Endothelial cell of umbilical vein (primary cell): Measurements from ENCODE around the gene TCF7L2. TPM values are rescaled to one million over a fixed set of nuclear protein-coding genes. Genes with fewer than 3 reads are reported as not detected.
A peak's percentile ranks its signal among the peaks of the same experiment; 100 is the strongest.

Experiments
- BruUV-seq: library from RNA; stranded (reverse); fragments of 400-500 nt; replicated peaks from 2 replicates; lab custom pipeline; 2021; lab: Mats Ljungman, UMichigan
- CTCF ChIA-PET: fragments of 300-600, 350-600 bp; sonication (Branson Sonifier 250); formaldehyde crosslinking; loops from one replicate; lab custom pipeline; 2021; ENCODE audit warnings: antibody characterized with exemption, inconsistent platforms; lab: Charles Lee
- POLR2A ChIA-PET: fragments of 300-600, 350-600 bp; sonication (Branson Sonifier 250); formaldehyde crosslinking; loops from one replicate; lab custom pipeline; 2021; ENCODE audit warnings: antibody characterized with exemption, inconsistent platforms; lab: Charles Lee
- DNase-seq: peaks from one replicate; pipeline ENCODE4 v3.0.0-alpha.2; 2011; ENCODE audit warnings: low read depth, low spot score
- FAIRE-seq: peaks from 2 replicates; lab custom pipeline; 2011; peaks lifted over from hg19 to GRCh38; lab: Jason Lieb, UNC
- H2AFZ ChIP-seq: 2 replicates; pipeline ENCODE4 v1.6.0; 2012; ENCODE audit warnings: low read depth, low read length, control low read depth, inconsistent platforms
- H3K27ac ChIP-seq: 2 replicates; pipeline ENCODE4 v1.5.1; 2011; ENCODE audit warnings: low read depth, mild to moderate bottlenecking, control low read depth, low read length, moderate library complexity; ENCODE audit not compliant: insufficient read depth
- H3K27me3 ChIP-seq, 2 experiments: 2 replicates each; pipeline versions ENCODE4 v1.6.0 to v1.6.1; 2011; ENCODE audit warnings: low read length in 2 of 2, mixed read lengths in 1 of 2; ENCODE audit not compliant: control insufficient read depth in 2 of 2, insufficient read depth in 2 of 2
- H3K36me3 ChIP-seq, 2 experiments: 2 replicates in 1 of 2; 3 replicates in 1 of 2; pipeline ENCODE4 v1.5.1; 2011; ENCODE audit warnings: low read length in 2 of 2, mild to moderate bottlenecking in 1 of 2, moderate library complexity in 1 of 2; ENCODE audit not compliant: control insufficient read depth in 2 of 2, insufficient read depth in 2 of 2; ENCODE audit errors: extremely low read depth in 1 of 2
- H3K4me1 ChIP-seq: 3 replicates; pipeline ENCODE4 v1.5.1; 2011; ENCODE audit warnings: mild to moderate bottlenecking, low read length; ENCODE audit not compliant: control insufficient read depth, insufficient read depth; ENCODE audit errors: extremely low read depth
- H3K4me2 ChIP-seq: 2 replicates; pipeline ENCODE4 v1.6.1; 2011; ENCODE audit warnings: low read length, control low read depth, mixed read lengths; ENCODE audit not compliant: insufficient read depth
- H3K4me3 ChIP-seq, 3 experiments: fragments of 200-600 bp in 1 of 3; sonication (generic), shearing (Covaris generic) in 1 of 3; replicated peaks in 1 of 3; 2 replicates each; pipeline ENCODE4 v1.5.1; 2011 to 2016; ENCODE audit warnings: control low read depth in 3 of 3, low read length in 3 of 3, mild to moderate bottlenecking in 2 of 3, inconsistent platforms in 1 of 3, low read depth in 1 of 3, moderate library complexity in 1 of 3; ENCODE audit not compliant: insufficient read depth in 1 of 3
- H3K79me2 ChIP-seq: 2 replicates; pipeline ENCODE4 v1.6.0; 2012; ENCODE audit warnings: low read length, inconsistent platforms; ENCODE audit not compliant: control insufficient read depth, insufficient read depth
- H3K9ac ChIP-seq: replicated peaks from 2 replicates; pipeline ENCODE3; 2011; ENCODE audit warnings: low read length, control low read depth; ENCODE audit not compliant: insufficient read depth; ENCODE audit errors: extremely low read depth
- H3K9me1 ChIP-seq: replicated peaks from 3 replicates; pipeline ENCODE4 v1.6.0; 2011; ENCODE audit warnings: mild to moderate bottlenecking, low read length; ENCODE audit not compliant: control insufficient read depth, insufficient read depth; ENCODE audit errors: extremely low read depth
- H3K9me3 ChIP-seq: replicated peaks from 2 replicates; pipeline ENCODE4 v1.5.1; 2012; ENCODE audit warnings: low read length, inconsistent platforms; ENCODE audit not compliant: control insufficient read depth, insufficient read depth
- H4K20me1 ChIP-seq: replicated peaks from 2 replicates; pipeline ENCODE3; 2011; ENCODE audit warnings: mild to moderate bottlenecking, low read length; ENCODE audit not compliant: control insufficient read depth, insufficient read depth; ENCODE audit errors: extremely low read depth
- EZH2 ChIP-seq: IDR thresholded peaks from 2 replicates; pipeline ENCODE4 v1.6.1; 2012; ENCODE audit warnings: borderline replicate concordance, low read depth, mild to moderate bottlenecking, moderate library complexity, low read length, inconsistent platforms; ENCODE audit not compliant: severe bottlenecking
- MYC ChIP-seq: IDR thresholded peaks from one replicate; pipeline ENCODE4 v1.6.1; 2011; ENCODE audit warnings: mild to moderate bottlenecking, low read depth, low read length
- POLR2A ChIP-seq: IDR thresholded peaks from 2 replicates; pipeline ENCODE4 v1.6.1; 2012; ENCODE audit warnings: low read depth, mild to moderate bottlenecking, control low read depth, low read length
- POLR2AphosphoS5 ChIP-seq: IDR thresholded peaks from 2 replicates; pipeline ENCODE4 v1.6.1; 2012; ENCODE audit warnings: low read depth, mild to moderate bottlenecking, control low read depth, low read length, moderate library complexity; ENCODE audit not compliant: insufficient read depth
- dilution Hi-C: fragments of 300-500 bp; cut with MboI; formaldehyde crosslinking; loops from one replicate; pipeline ENCODE4 v1.15.0; 2019; ENCODE audit warnings: low sequenced_read_pairs; ENCODE audit not compliant: extremely low pct_ligation_motif_present
- intact Hi-C: fragments of 100-400 bp; cut with micrococcal nuclease; formaldehyde crosslinking; loops from one replicate; pipeline ENCODE4 v1.10.0; 2022
- polyA plus RNA-seq, 4 experiments: library from polyadenylated mRNA; depleted of rRNA in 3 of 4; stranded (reverse) in 3 of 4; unstranded in 1 of 4; fragments of >200 nt; gene quantifications; 2 replicates each; pipeline versions ENCODE4 v1.2.1 to v1.2.3, GENCODE V29; 2011 to 2012; ENCODE audit warnings: missing spikeins in 1 of 4
- total RNA-seq: library from RNA; stranded (reverse); gene quantifications from 2 replicates; pipeline ENCODE4 v1.2.3, GENCODE V29; 2021
- TF ChIP-seq, protein P1 (sequence below): IDR thresholded peaks from 2 replicates; pipeline ENCODE4 v1.6.1; 2011; ENCODE audit not compliant: insufficient read depth, insufficient read length

TCF7L2 gene
- total and polyA plus RNA-seq, 2 donors (not counting 3 experiments of a cell fraction or from before 2014, with no cell fraction given) = 9.9 to 21.8 TPM

- Histone ChIP-seq H3K27ac (peak overlapping the region; percentile 68), H3K4me3 (no peak overlapping the region), H2AFZ (peak overlapping the region; percentile 64), H3K9me3 (no peaks in the 10 kb centered on the region), H3K4me2 (peak overlapping the region; percentile 84), H4K20me1 (no peaks in the 10 kb centered on the region), H3K9me1 (no peaks in the 10 kb centered on the region), H3K9ac (peak overlapping the region; percentile 49), H3K36me3 (no peaks in the 10 kb centered on the region), H3K27me3 (no peaks in the 10 kb centered on the region), H3K79me2 (no peaks in the 10 kb centered on the region), H3K4me1 (peaks cover 62% of the 10 kb centered on the region)
- dilution Hi-C loops = no loop called here
- POLR2A ChIA-PET = no interaction called here
- CTCF ChIA-PET = interaction anchor here (0.7 to 4.6 kb wide), 3 partner anchors 9 to 16 kb away, joined by 3 to 20 read pairs (median 3); no protein-coding TSS in a partner anchor
- DNase-seq (no peak), FAIRE-seq (no peak)
- no TSS peak for BruUV-seq
- no peak for TF ChIP-seq POLR2AphosphoS5
- TF ChIP-seq POLR2A = no peak
- TF ChIP-seq EZH2 = no peak
- TF ChIP-seq MYC = no peak
- TF ChIP-seq, protein P1, sequence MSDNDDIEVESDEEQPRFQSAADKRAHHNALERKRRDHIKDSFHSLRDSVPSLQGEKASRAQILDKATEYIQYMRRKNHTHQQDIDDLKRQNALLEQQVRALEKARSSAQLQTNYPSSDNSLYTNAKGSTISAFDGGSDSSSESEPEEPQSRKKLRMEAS = no peak
- intact Hi-C loops = loop anchor here (2.0 kb wide), 1 partner anchor 107 kb away; the partner anchor contains the start of gene TCF7L2
These were observed 108.0 kb downstream of the TCF7L2 start for GRCh38 chr10:113057948-113058522.
